Measurements from ENCODE around the gene STRA8.

GRCh38 chr7:135193615-135194081 lies 40.0 kb upstream of the STRA8 start:
- no peak for TF ChIP-seq CTCF (conservative IDR thresholded peaks at IDR 0.05 in 1 of 2, IDR thresholded peaks at IDR 0.05 in 1 of 2; ENCODE audit: extremely low read depth in 1 of 2, insufficient read depth in 1 of 2, low read depth in 1 of 2, low read length in 2 of 2)
- TF ChIP-seq EZH2 (IDR thresholded peaks at IDR 0.05; ENCODE audit: borderline replicate concordance, low read length) = no peak
